Forelimb muscle (tissue), 1 donor: ENCODE data around the gene DOCK8. TPM values are rescaled to one million over a fixed set of nuclear protein-coding genes. Genes with fewer than 3 reads are reported as not detected.

Experiments used
- DNase-seq: peaks from one replicate; pipeline ENCODE4 v3.0.0-alpha.2; 2013; ENCODE audit warnings: low read depth
- polyA plus RNA-seq: library from polyadenylated mRNA; unstranded; fragments of 120-200 nt; gene quantifications from one replicate; pipeline ENCODE4 v1.2.1, GENCODE V29; 2013; ENCODE audit not compliant: insufficient read length

Gene DOCK8
- polyA plus RNA-seq, 1 donor = 6.0 TPM

- no peak for DNase-seq
These were observed 245.1 kb downstream of the DOCK8 start for GRCh38 chr9:459491-460444.

DNA sequence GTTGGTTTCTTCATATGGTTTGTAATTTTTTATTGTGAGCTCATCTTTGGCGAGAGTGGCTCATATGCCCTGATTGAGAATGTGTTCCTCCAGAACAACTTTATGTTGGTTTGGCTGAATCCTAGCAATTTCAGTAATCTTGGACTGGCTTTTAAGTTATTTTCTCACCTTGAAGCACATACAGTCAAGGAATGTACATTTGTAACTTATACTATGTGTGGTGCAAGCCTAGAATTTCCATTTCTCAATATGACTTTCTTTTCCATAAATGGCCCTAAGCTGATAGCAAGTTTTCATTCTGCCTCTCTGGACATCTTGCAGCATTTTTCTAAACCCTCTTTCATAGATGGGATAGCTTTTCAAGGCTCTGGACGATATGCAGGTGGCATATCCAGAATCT, 247.5 kb downstream of the DOCK8 start:
- DNase-seq = no peak

DNA sequence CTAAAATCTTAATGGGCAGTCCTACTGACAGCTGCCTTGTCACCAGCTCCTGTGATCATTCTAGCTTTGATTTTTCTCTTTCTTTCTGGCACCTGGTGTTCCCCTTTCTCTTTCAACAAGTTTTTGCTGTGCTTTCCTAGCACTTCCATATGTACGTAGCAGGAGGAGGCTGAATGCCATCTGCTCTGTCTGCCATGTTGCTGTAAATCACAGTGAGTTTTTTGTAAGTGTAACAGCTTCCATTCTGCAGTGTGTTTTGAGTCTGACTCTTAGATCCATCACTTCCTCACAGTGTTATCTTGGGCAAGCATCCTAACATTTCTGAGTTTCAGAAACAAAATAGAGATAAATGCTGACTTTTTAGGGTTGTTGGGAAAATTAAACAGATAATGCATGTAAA, 247.9 kb downstream of the DOCK8 start:
- DNase-seq = no peak

- DNase-seq = no peak
These were observed 248.9 kb downstream of the DOCK8 start for GRCh38 chr9:463455-464171.

DNA sequence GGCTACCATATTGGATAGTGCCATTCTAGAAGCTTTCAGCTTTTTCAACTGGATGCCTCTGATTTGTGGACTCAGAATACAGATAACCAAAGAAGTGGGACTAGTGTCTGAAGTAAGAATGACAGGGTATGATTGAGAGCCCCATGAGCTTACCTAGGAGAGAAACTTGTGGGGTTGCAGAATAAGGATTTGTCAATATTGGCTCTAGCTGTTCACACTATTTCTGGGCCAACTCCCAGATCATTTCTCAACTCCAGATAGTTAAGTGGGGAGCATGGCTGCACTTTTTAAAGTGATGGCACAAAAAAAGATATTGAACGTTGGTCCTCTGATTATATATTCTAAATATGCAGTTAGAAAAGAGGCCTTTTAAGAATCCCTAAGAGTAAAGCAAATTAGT, 252.1 kb downstream of the DOCK8 start:
- no peak for DNase-seq

GRCh38 chr9:468766-469426, 254.2 kb downstream of the DOCK8 start:
- no peak for DNase-seq

- peak; percentile 29 for DNase-seq
These were observed 255.2 kb downstream of the DOCK8 start for GRCh38 chr9:469672-470551.

DNA sequence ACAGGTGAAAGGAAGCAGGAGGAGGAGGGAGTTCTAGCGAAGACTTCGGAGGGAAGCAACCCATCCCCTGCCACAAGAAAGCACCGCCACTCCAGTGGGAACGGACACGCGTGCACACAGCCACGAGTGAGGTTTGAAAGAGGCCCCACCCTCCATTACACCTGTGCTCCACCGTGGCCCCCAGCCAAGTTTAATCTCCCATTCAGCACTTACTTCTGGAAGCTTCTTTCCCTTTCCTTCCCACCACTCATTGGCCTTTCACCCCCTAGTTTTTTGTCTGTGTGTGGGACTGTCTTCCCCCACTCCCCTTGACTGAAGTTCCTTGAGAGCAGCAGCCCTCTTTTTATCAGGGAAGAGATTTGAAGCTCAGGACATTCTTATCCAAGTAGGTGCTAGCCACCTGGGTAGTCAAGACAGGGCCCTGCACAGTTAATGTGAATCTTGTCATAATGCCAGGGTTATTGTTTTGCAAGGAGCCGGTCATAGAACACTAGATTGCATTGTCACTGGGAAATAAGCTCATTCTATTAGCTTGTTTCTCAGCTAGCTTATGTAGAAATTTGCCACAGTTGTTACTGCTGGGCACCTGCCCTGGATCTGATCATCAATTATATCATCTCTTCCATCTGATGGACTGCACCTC, 256.0 kb downstream of the DOCK8 start:
- DNase-seq = no peak

DNA sequence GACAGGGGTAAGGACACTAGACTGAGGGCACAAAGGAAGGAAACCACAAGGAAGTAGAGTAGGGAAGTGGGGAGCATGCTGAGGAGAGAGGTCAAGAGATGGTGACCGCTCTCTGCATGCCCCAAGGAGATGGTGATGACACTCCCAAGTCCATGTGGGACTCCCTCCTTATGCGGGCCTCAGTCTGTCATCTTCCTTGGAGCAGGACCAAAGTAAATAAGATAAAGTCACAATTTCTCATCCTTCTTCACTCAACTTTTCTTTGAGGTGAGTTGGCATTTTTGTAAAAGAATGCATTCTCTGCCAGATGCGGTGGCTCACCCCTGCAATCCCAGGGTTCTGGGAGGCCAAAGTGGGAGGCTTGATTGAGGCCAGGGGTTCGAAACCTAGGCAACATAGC, 256.7 kb downstream of the DOCK8 start:
- DNase-seq = no peak

DNA sequence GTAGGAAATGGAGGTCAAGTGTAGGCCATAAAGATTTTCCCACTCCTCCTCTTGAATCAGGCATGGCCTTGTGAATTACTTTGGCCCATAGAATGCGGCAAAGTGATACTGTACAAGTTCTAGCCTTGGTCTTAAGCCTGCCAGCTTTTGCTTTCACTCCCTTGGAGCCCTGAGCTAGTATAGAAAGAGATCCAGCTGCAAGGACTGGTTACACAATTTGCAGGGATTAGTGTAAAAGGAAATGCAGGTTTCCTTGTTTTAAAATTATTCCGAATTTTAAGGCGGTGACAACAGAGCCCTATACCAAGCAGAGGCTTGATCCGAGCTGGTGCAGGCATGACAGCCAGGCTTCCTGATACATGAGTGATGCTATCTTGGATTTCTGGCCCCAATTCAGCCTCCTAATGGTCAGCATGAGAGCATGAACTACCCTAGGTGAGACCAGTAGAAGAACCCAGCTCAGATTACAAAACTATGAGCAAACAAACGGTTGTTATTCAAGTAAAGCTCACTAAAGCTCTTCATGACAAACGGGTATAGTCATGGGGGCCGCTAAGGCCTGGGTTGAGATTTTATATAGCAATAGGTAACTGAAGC, 257.9 kb downstream of the DOCK8 start:
- DNase-seq = no peak

DNA sequence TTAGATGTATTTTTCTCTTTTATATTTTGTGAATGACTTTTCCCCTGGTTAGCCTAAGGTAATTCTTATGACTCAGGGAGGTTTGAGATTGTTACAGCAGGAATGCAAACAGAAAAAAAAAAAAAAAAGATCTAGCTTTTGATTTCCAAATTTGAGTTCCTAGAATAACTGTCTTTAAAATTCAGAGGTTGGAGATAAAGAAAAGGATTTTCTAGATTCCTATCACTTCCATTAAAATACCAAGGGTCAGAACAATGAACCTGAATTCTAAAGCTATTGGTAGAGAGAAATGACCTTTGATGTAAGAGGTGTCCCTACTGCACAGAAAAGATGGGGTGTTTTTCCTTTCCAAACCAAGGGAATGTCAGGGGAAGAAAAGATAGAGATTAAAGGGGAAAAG, 262.5 kb downstream of the DOCK8 start:
- no peak for DNase-seq

DNA sequence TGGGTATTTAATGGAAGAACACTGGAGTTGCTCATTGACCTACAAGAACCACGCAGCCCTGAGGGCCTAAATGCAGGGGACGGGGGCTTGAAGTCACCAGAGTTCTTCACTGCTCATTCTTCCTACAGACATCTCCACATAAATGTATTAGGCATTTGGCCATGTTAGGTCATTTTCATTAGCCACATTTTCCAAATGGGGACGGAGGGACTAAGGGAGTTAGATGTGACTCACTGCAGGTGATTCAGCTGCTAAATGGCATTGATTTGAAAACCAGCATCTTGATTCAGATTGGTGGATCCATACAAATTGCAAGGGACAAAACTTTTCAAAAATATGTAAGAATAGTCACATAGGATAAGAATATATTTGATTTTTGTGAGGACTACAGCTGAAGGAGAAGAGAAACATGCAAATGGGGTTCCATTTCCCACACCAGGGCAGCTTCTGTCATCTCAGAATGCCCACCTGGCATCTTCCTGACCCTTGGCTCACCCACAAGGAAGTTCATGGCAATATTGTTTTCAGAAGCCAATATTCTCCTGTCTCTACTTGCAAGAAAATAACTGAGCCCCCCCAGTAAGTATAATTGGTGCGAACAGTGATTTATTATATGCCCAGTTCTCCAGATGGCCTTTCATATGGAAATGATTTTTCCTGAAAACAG, 264.8 kb downstream of the DOCK8 start:
- no peak for DNase-seq

DNA sequence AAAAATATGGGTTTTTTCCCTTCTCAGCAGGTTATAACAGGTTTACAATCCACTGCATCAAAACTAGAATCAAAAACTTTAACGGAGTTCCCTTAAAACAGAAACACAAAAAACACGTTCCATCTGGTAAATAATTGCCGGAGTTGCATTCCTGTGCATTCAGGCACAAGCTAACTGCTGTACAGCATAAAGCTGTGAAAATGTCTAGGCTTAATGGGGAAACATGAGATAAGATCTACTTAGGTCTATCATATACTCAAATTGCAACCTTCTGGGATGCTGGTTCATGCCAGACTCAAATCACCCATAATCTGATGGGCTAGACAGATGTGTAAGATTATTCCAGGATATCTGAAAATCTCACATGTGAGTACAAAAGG, 265.3 kb downstream of the DOCK8 start:
- DNase-seq = no peak

DNA sequence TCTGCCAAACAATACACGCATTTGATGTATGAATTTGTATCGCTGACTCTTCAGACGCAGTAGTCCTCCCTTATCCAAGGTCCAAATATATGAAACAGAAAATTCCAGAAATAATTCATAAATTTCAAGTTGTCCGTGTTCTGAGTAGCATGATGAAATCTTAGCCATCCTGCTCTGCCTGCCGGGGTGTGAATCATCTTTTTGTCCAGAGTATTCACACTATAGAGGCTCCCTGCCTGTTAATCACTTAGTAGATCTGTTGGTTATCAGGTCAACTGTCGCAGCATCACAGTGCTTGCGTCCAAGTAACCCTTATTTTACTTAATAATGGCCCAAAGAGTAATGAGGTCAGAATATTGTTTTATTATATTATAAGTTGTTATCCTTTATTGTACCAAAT, 268.1 kb downstream of the DOCK8 start:
- no peak for DNase-seq

DNA sequence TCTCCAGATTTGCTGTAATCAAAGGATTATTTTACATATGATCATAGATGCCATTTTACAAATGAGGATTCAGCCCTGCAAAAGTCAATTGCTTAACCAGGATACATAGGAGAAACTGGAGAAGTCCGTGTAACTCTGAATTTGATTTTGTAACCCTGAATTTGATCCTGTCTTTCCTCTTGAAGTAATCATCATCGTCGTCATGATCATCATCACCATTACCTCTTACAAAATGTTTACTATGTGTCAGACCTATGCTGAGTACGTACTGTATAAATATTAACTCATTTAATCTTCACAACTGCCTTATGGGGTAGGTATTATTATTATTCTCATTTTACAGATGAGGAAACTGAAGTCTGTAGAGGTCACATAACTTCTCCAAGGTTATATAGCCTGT, 271.5 kb downstream of the DOCK8 start:
- DNase-seq = no peak

DNA sequence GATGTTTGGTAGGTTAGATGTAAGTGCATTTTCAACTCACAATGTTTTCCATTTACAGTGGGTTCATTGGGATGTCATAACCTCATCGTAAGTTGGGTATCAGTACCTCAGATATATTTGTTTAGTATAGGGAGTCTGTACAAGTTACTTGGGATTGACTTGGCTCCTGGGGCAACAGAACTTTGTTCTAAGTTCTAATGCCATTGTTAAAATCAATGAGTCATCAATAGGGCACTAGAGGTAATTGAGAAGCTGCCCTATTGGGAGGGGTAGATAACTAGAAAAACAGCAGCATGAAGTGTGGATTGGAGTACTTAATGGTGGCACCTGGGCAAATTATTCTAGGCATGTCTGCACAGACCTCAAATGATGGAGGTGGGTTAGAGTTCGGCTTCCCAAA, 272.8 kb downstream of the DOCK8 start:
- DNase-seq = no peak

DNA sequence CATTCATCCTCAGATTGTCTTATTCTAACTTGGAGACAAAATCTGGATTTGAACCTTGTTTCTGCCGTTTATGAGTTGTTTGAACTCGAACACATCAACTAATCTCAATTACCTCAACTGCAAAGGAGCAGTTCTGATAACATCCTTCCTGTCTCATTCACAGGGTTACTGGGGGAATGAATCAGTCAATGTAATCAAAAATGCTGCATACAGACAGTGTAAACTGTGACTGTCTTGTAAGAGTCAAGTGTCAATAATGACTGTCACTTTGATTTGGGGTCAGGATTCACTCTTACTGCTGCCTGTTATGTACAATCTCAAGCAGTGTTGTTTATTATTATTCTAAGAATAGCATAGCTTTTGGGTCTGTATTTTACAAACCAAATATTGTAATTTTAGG, 273.8 kb downstream of the DOCK8 start:
- no peak for DNase-seq

DNA sequence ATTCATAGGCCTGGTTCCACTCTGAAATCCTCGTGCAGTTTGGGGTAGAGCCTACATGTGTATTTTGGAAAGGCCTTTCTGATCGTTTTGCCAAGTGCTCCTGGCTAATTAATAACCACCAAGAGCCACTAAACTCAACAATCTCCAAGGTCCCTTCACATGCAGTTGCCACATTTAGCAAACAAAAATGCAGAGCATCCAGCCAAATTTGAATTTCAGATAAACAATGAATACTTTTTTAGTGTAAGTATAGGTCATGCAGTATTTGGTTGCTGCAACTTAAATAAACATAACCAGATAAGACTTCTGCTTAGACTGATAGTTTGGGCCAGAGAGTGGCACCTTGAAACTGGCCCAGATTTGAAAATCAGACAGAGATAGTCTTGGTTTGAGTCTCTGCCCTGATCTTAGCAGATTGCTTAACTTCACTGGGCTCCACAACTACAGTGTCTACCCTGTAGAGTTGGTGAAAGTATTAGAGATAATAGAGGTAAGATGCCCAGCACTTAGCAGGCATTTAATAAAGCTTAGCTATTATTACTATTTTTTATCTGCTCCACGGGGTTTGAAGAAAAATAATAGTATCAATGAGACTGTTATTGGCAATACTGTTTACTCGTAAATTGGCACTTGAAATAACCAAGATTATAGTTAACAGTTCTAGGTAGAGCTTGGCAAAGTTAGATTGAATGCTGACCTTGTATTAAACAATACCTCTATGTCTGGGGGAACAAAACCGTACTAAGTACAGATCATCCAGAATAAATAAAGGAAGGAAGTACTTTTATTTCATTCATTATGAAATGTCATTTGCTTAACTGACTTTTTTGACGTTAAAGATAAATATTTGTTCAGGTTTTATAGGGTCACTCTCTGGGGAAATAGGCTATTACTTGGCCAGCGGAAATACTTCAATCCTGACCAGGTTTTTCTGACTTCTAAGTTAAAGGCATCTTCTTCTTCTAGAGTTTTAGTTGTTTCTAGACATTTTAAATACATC, 274.8 kb downstream of the DOCK8 start:
- no peak for DNase-seq

DNA sequence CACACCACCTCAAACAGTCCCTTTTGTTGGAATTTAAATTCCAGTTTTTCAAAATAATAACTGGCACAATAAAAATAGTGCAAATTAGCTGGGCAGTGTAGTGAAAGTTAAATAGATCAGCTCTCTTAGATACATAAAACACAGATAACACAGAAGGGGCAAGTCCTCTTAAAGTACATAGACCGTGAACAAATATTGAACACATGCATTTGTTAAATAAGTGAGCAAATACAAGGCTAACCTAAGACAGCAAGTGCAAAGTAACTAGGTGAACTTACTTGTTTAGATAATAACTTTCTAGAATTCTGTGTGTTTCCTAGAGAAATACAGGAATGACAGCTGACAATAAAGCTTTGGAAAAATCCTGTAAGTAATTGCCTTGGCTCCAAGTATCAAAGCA, 280.1 kb downstream of the DOCK8 start:
- DNase-seq = no peak
